Neutrophil (primary cell): ENCODE data around the gene PDGFRB.

ENCODE experiments used
- H3K27ac ChIP-seq: fragments of 200-600 bp; sonication (generic); 2 replicates; pipeline ENCODE4 v1.5.1; 2016; ENCODE audit warnings: mild to moderate bottlenecking, moderate library complexity
- H3K27me3 ChIP-seq: fragments of 200-600 bp; sonication (generic); 2 replicates; pipeline ENCODE4 v1.6.0; 2016; ENCODE audit warnings: mild to moderate bottlenecking
- H3K36me3 ChIP-seq: fragments of 200-600 bp; sonication (generic); 2 replicates; pipeline ENCODE4 v1.5.1; 2017
- H3K4me1 ChIP-seq, 2 experiments: fragments of 200-600 bp in 1 of 2; sonication (generic) in 1 of 2; 1 replicate in 1 of 2; 2 replicates in 1 of 2; pipeline versions ENCODE4 v1.5.1 to v1.6.1; 2013 to 2016; ENCODE audit warnings: low read depth in 1 of 2, low read length in 1 of 2, mild to moderate bottlenecking in 1 of 2, moderate library complexity in 1 of 2; ENCODE audit not compliant: control insufficient read depth in 1 of 2, insufficient read depth in 1 of 2
- H3K4me3 ChIP-seq, 2 experiments: fragments of 200-600 bp in 1 of 2; sonication (generic) in 1 of 2; 1 replicate in 1 of 2; 2 replicates in 1 of 2; pipeline ENCODE4 v1.5.1; 2013 to 2016; ENCODE audit warnings: low read depth in 1 of 2, low read length in 1 of 2, mild to moderate bottlenecking in 1 of 2, moderate library complexity in 1 of 2
- H3K9me3 ChIP-seq: fragments of 200-600 bp; sonication (generic); 2 replicates; pipeline ENCODE4 v1.5.1; 2016
- TF ChIP-seq, protein P1 (sequence below): fragments of 200-600 bp; sonication (generic); IDR thresholded peaks from 2 replicates; pipeline ENCODE4 v1.5.1; 2016; ENCODE audit warnings: antibody characterized with exemption

PDGFRB gene

DNA sequence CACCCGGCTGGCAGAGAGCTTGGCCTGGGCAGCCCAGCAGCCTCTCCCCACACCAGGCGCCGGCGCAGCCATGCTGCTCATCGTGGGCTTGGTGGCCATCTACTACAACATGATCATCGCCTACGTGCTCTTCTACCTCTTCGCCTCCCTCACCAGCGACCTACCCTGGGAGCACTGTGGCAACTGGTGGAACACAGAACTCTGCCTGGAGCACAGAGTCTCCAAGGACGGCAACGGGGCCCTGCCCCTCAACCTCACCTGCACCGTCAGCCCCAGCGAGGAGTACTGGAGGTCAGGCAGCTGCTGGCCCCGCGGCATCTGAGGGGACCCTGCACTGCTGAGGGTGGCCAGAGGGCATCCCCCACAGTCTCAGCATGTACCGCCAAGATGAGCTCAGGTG, 41.3 kb upstream of the PDGFRB start:
- TF ChIP-seq, protein P1, sequence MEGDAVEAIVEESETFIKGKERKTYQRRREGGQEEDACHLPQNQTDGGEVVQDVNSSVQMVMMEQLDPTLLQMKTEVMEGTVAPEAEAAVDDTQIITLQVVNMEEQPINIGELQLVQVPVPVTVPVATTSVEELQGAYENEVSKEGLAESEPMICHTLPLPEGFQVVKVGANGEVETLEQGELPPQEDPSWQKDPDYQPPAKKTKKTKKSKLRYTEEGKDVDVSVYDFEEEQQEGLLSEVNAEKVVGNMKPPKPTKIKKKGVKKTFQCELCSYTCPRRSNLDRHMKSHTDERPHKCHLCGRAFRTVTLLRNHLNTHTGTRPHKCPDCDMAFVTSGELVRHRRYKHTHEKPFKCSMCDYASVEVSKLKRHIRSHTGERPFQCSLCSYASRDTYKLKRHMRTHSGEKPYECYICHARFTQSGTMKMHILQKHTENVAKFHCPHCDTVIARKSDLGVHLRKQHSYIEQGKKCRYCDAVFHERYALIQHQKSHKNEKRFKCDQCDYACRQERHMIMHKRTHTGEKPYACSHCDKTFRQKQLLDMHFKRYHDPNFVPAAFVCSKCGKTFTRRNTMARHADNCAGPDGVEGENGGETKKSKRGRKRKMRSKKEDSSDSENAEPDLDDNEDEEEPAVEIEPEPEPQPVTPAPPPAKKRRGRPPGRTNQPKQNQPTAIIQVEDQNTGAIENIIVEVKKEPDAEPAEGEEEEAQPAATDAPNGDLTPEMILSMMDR, result no peak
- no peaks in the 10 kb centered on the region for H3K36me3 ChIP-seq
- H3K27ac ChIP-seq, result no peak overlapping the region
- H3K4me1 ChIP-seq, result no peaks in the 10 kb centered on the region
- no peaks in the 10 kb centered on the region for H3K9me3 ChIP-seq
- peaks cover 19% of the 10 kb centered on the region for H3K27me3 ChIP-seq
- no peak overlapping the region for H3K4me3 ChIP-seq

DNA sequence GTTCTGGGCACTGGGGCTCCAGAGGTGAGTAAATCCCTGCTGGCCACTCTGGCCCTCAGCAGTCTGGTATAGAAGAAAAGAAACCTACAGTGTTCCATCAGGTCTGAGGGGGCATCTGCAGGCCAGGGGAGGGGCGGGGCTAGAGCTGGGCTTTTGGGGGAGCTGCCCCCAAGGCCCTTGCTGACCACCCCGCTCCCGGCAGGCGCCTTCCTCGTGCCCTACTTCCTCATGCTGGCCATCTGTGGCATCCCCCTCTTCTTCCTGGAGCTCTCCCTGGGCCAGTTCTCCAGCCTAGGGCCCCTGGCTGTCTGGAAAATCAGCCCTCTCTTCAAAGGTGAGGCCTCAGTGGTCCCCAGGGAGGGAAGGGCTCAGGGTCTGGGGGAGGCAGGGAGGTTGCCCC, 40.9 kb upstream of the PDGFRB start:
- TF ChIP-seq, protein P1, result no peak
- H3K4me3 ChIP-seq, result no peak overlapping the region

DNA sequence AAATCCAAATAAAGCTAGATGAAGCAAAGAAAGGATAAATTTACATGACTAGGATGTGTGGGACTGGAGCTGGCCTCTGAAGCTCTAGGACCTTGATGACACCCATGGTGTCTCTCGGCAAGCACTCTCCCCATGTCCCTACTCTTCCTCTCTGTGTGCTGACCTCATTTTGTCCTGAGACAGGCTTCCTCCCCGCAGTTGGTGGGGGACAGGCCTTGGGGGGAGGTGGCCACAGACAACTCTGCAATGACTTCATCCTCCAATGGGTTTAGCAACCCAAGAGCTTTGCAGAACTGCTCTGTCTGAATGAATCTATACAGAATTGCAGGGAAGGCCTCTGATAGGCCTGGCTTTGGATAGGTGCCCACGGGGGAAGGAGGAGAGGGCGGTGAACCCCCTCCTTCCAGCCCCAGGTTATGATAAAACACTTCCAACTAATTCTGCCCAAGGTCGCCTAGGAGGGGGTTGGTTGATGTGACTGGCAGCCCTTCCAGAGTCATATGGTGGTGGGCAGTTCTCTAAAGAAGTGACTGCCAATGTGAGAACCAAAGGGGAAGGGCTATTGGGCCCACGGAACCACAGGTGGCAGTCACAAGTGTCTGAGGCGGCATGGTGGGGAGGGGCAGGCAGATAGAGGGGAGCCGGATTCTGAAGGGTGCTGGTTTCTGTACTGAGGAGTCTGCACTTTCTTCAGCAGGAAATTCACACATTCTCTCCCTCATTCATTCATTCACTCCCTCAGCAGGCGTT, 40.3 kb upstream of the PDGFRB start:
- Histone ChIP-seq H3K36me3 (no peaks in the 10 kb centered on the region), H3K4me1 (no peaks in the 10 kb centered on the region), H3K27me3 (peaks cover 30% of the 10 kb centered on the region), H3K4me3 (no peak overlapping the region), H3K9me3 (no peaks in the 10 kb centered on the region), H3K27ac (no peak overlapping the region)
- TF ChIP-seq, protein P1, result no peak

More for the DNA sequence above, 40.9 kb upstream of the PDGFRB start:
- Histone ChIP-seq H3K27me3 (peaks cover 24% of the 10 kb centered on the region), H3K9me3 (no peaks in the 10 kb centered on the region), H3K4me1 (no peaks in the 10 kb centered on the region), H3K27ac (no peak overlapping the region), H3K36me3 (no peaks in the 10 kb centered on the region)

DNA sequence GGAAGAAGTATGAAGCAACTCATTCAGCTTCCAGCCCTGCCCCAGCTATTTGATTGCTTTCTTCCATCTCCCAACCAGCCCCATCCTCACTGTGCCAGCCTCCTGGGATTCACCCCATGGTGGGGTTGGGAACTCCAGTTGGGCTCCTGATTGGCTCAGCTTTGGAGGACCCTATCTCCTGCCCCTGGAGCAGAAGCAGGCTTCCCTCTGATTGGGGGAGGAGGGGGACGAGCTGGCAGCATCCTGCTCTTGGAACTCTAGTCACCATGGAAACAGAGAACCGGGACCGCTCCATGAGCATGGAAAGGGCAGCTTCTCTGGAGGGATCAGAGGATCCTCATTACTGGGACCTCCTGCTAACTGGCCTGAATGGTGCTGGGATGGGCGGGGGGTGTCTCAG, 36.8 kb upstream of the PDGFRB start:
- H3K36me3 ChIP-seq, result no peaks in the 10 kb centered on the region
- no peak overlapping the region for H3K4me3 ChIP-seq
- H3K9me3 ChIP-seq, result no peaks in the 10 kb centered on the region
- H3K4me1 ChIP-seq, result peaks cover 0 to 3% of the 10 kb centered on the region in 2 experiments
- no peak overlapping the region for H3K27ac ChIP-seq
- TF ChIP-seq, protein P1, result no peak
- peaks cover 63% of the 10 kb centered on the region for H3K27me3 ChIP-seq

DNA sequence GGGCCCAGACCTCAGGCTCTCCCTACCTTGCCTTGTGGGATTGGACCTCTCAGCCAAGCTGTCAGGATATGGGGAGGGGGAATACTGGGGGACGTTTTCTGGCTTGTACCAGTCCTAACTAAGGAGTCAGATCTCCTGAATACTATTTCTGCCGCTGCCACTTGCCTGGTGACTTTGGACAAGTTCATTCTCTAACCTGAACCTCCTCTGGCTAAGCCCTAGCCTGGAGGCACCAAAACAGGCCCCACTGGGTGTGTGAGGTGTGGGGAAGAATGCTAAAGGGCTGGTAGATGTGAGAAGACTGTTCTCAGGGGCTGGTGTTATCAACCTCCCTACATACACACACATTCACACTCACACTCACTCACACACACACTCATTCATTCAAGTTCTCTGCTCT, 35.3 kb upstream of the PDGFRB start:
- Histone ChIP-seq H3K4me3 (no peak overlapping the region), H3K9me3 (no peaks in the 10 kb centered on the region), H3K36me3 (no peaks in the 10 kb centered on the region), H3K27me3 (peaks cover 62% of the 10 kb centered on the region), H3K4me1 (peaks cover 6 to 11% of the 10 kb centered on the region in 2 experiments), H3K27ac (no peak overlapping the region)
- TF ChIP-seq, protein P1, result no peak
